K562 (cell line): Measurements from ENCODE around the gene PLEKHA7. TPM values are rescaled to one million over a fixed set of nuclear protein-coding genes. Genes with fewer than 3 reads are reported as not detected.

Experiments used
- ATAC-seq: fragments of 200-7000 bp; cut with Tn5 transposase; 3 replicates; pipeline ENCODE4 v1.9.1; 2020; ENCODE audit warnings: moderate library complexity
- BruUV-seq: library from RNA; stranded (reverse); fragments of 400-500 nt; replicated peaks from 2 replicates; lab custom pipeline; 2021; lab: Mats Ljungman, UMichigan
- CTCF ChIA-PET: fragments of 300-600 bp; formaldehyde crosslinking; extraction: SDS; loops from one replicate; lab custom pipeline; 2021; ENCODE audit warnings: low intra/inter-chr PET ratio; lab: Yijun Ruan, JAX
- POLR2A ChIA-PET: fragments of 300-600, 350-650 bp; sonication (Branson Sonifier 250); formaldehyde crosslinking; extraction: SDS; loops from one replicate; lab custom pipeline; 2021; ENCODE audit warnings: antibody characterized with exemption, inconsistent platforms; lab: Yijun Ruan, JAX
- DNase-seq, 4 experiments: peaks; one replicate each; pipeline versions ENCODE4 v3.0.0 to v3.0.0-alpha.2; 2011 to 2018; ENCODE audit warnings: low spot score in 3 of 4, mixed read lengths in 3 of 4; ENCODE audit errors: extremely low read depth in 1 of 4
- FAIRE-seq: peaks from 2 replicates; lab custom pipeline; 2011; peaks lifted over from hg19 to GRCh38; lab: Jason Lieb, UNC
- H2AFZ ChIP-seq: 2 replicates; pipeline ENCODE4 v1.6.0; 2011; ENCODE audit warnings: low read depth, low read length, control low read depth, inconsistent platforms
- H3K27ac ChIP-seq: fragments of 200-600 bp; 3 replicates; pipeline ENCODE4 v1.8.0; 2011; ENCODE audit warnings: low read depth, mild to moderate bottlenecking, control low read depth, inconsistent platforms, low read length, moderate library complexity, mixed read lengths; ENCODE audit errors: extremely low read depth
- H3K27me3 ChIP-seq, 2 experiments: fragments of 300-600 bp in 1 of 2; 2 replicates in 1 of 2; 3 replicates in 1 of 2; pipeline versions ENCODE4 v1.6.0 to v1.8.0; 2011; ENCODE audit warnings: inconsistent platforms in 2 of 2, low read length in 2 of 2, mild to moderate bottlenecking in 1 of 2, mixed read lengths in 1 of 2, moderate library complexity in 1 of 2; ENCODE audit not compliant: control insufficient read depth in 2 of 2, insufficient read depth in 2 of 2
- H3K36me3 ChIP-seq: fragments of 300-600 bp; 3 replicates; pipeline ENCODE4 v1.8.0; 2011; ENCODE audit warnings: mild to moderate bottlenecking, low read length, inconsistent platforms; ENCODE audit not compliant: control insufficient read depth, insufficient read depth
- H3K4me1 ChIP-seq, 2 experiments: fragments of 200-600 bp in 1 of 2; replicated peaks in 1 of 2; 2 replicates in 1 of 2; 3 replicates in 1 of 2; pipeline versions ENCODE4 v1.5.1 to v1.8.0; 2011; ENCODE audit warnings: inconsistent platforms in 2 of 2, low read length in 2 of 2, mild to moderate bottlenecking in 1 of 2, mixed read lengths in 1 of 2, moderate library complexity in 1 of 2; ENCODE audit not compliant: control insufficient read depth in 2 of 2, insufficient read depth in 2 of 2
- H3K4me2 ChIP-seq: 2 replicates; pipeline ENCODE4 v1.6.1; 2011; ENCODE audit warnings: low read length, control low read depth, inconsistent platforms, mixed read lengths; ENCODE audit not compliant: insufficient read depth
- H3K4me3 ChIP-seq: fragments of 200-600 bp; sonication (generic), shearing (Covaris generic); 2 replicates; pipeline ENCODE4 v1.5.1; 2016; ENCODE audit warnings: control low read depth, inconsistent platforms
- H3K79me2 ChIP-seq: fragments of 200-600 bp; 3 replicates; pipeline ENCODE4 v1.8.0; 2011; ENCODE audit warnings: low read length, inconsistent platforms; ENCODE audit not compliant: control insufficient read depth, insufficient read depth
- H3K9ac ChIP-seq, 2 experiments: 2 replicates each; pipeline versions ENCODE4 v1.6.0 to v1.6.1; 2011; ENCODE audit warnings: low read depth in 2 of 2, low read length in 2 of 2, control low read depth in 1 of 2, inconsistent platforms in 1 of 2, mild to moderate bottlenecking in 1 of 2, mixed read lengths in 1 of 2; ENCODE audit not compliant: insufficient read depth in 1 of 2
- H3K9me1 ChIP-seq: one replicate; pipeline ENCODE4 v1.6.0; 2011; ENCODE audit warnings: inconsistent platforms, mild to moderate bottlenecking, low read length, moderate library complexity; ENCODE audit not compliant: control insufficient read depth, insufficient read depth
- H3K9me3 ChIP-seq: replicated peaks from 2 replicates; pipeline ENCODE4 v1.5.1; 2011; ENCODE audit warnings: low read depth, low read length, inconsistent platforms; ENCODE audit not compliant: control insufficient read depth, insufficient read depth
- H4K20me1 ChIP-seq: replicated peaks from 2 replicates; pipeline ENCODE4 v1.6.1; 2011; ENCODE audit warnings: low read length, inconsistent platforms, mixed read lengths; ENCODE audit not compliant: control insufficient read depth, insufficient read depth
- BRCA1 ChIP-seq, 2 experiments: fragments of 450-650 bp in 1 of 2; sonication (generic) in 1 of 2; formaldehyde crosslinking in 1 of 2; IDR thresholded peaks; 2 replicates each; pipeline versions ENCODE4 v1.5.0 to v1.6.1; 2017 to 2020; ENCODE audit warnings: mild to moderate bottlenecking in 1 of 2, missing genetic modification reagents in 1 of 2
- MTA2 ChIP-seq: fragments of 450-650 bp; IDR thresholded peaks from 2 replicates; pipeline ENCODE4 v1.6.1; 2016; ENCODE audit warnings: low read depth
- NFIC ChIP-seq: fragments of 450-650 bp; IDR thresholded peaks from 2 replicates; pipeline ENCODE4 v1.6.1; 2017; ENCODE audit warnings: mild to moderate bottlenecking, inconsistent platforms
- PBX2 ChIP-seq, 2 experiments: IDR thresholded peaks in 1 of 2; conservative IDR thresholded peaks in 1 of 2; 2 replicates each; pipeline ENCODE4 v1.6.1; 2016; ENCODE audit warnings: low read depth in 2 of 2, mild to moderate bottlenecking in 1 of 2, missing compliant biosample characterization in 1 of 2, missing genetic modification characterization in 1 of 2, moderate library complexity in 1 of 2
- ZMIZ1 ChIP-seq, 2 experiments: fragments of 150-350 bp in 1 of 2; IDR thresholded peaks; 2 replicates each; pipeline ENCODE4 v1.6.1; 2012 to 2016; ENCODE audit warnings: low read depth in 2 of 2, low read length in 2 of 2, mild to moderate bottlenecking in 1 of 2, moderate library complexity in 1 of 2
- WGBS: fragments of 100-300 bp; shearing (Covaris generic); methylation state at CpG from one replicate; pipeline ENCODE4 v1.1.6; 2016; ENCODE audit warnings: low coverage, mixed read lengths; ENCODE audit not compliant: insufficient coverage; ENCODE audit errors: missing lambda C conversion rate; 5-methylcytosine and 5-hydroxymethylcytosine counted together
- in situ Hi-C: fragments of 300-500 bp; cut with MboI; formaldehyde crosslinking; loops from 4 replicates; pipeline ENCODE4 v1.15.0; 2018; ENCODE audit warnings: inconsistent platforms, mixed read lengths
- intact Hi-C: fragments of 100-400 bp; cut with micrococcal nuclease; formaldehyde crosslinking; loops from 2 replicates; pipeline ENCODE4 v1.14.2; 2022
- polyA plus RNA-seq, 8 experiments: library from polyadenylated mRNA; depleted of rRNA in 4 of 8; stranded (reverse) in 5 of 8; unstranded in 3 of 8; fragments of >200 nt; fragmentation: Nextera tagmentation in 2 of 8; fragmentation: Illumina TruSeq in 1 of 8; extraction: Ambion mirVana in 2 of 8; extraction: Trizol in 1 of 8; gene quantifications; 2 replicates each; pipeline versions ENCODE4 v1.2.1 to v1.2.3, GENCODE V29; 2011 to 2014; ENCODE audit warnings: inconsistent platforms in 1 of 8, missing spikeins in 1 of 8
- total RNA-seq, 7 experiments: library from RNA; depleted of rRNA in 6 of 7; stranded (reverse); fragments of >200 nt in 6 of 7; fragmentation: Illumina TruSeq in 2 of 7; extraction: Trizol in 2 of 7; gene quantifications; 2 replicates each; pipeline versions ENCODE4 v1.2.1 to v1.2.3, GENCODE V29; 2011 to 2021; ENCODE audit warnings: low replicate concordance in 1 of 7

Gene PLEKHA7
- total and polyA plus RNA-seq, 9 of the 15 experiments (the other 6 are each of a cell fraction or from before 2014, with no cell fraction given), result 0.06 to 0.77 (median 0.20) TPM; not detected in 1

- WGBS, result 21% methylated on average over 5 of the region's 5 CpGs
- H2AFZ ChIP-seq, result no peak overlapping the region
- H3K79me2 ChIP-seq, result no peaks in the 10 kb centered on the region
- no peak overlapping the region for H3K4me3 ChIP-seq
- H3K36me3 ChIP-seq, result no peaks in the 10 kb centered on the region
- H3K27me3 ChIP-seq, result peaks cover 4 to 10% of the 10 kb centered on the region in 2 experiments; a peak in 2 of 5 replicates
- no peaks in the 10 kb centered on the region for H3K9me3 ChIP-seq
- DNase-seq (peak in 3 of 4 experiments; percentile 6 to 22 (median 17)), FAIRE-seq (no peak), ATAC-seq (peak; percentile 19; the same call in 2 of the 3 replicates)
- BruUV-seq, result no TSS peak
- intact Hi-C loops, result no loop called here
- no peaks in the 10 kb centered on the region for H3K9me1 ChIP-seq
- H4K20me1 ChIP-seq, result no peaks in the 10 kb centered on the region
- in situ Hi-C loops, result no loop called here
- H3K27ac ChIP-seq, result no peak overlapping the region
- ChIA-PET POLR2A (interaction anchor here (0.6 kb wide), 1 partner anchor 290 kb away, joined by 3 read pairs; the partner anchor contains the start of gene NUCB2), CTCF (no interaction called here)
- no peak overlapping the region for H3K4me2 ChIP-seq
- TF ChIP-seq BRCA1 (IDR thresholded peaks at IDR 0.05) (no peak), BRCA1 (CRISPR knock-in tag; IDR thresholded peaks at IDR 0.05) (no peak), NFIC (0 out of 2 replicates have a peak, but pooled peaks have one; percentile 8), MTA2 (no peak), ZMIZ1 (IDR thresholded peaks at IDR 0.05; ENCODE audit: low read depth in 2 of 2, low read length in 2 of 2) (no peak), PBX2 (CRISPR knock-in tag; IDR thresholded peaks at IDR 0.05; ENCODE audit: low read depth) (no peak), PBX2 (tag; conservative IDR thresholded peaks at IDR 0.05; ENCODE audit: low read depth) (peak; percentile 28; the same call in 1 of the 2 replicates)
- no peaks in the 10 kb centered on the region; a peak in 2 of 5 replicates for H3K4me1 ChIP-seq
- no peak overlapping the region for H3K9ac ChIP-seq
Measured at GRCh38 chr11:16986434-16987204, 27.6 kb downstream of the PLEKHA7 start.
